GM21447 (cell line): ENCODE results near the gene DEFB121.
"Not testable (repeated sequence)": the region's sequence is repeated elsewhere in the genome, so short reads cannot be mapped to it uniquely, and the experiment has no call there.

Experiments
- ATAC-seq: cut with Tn5 transposase; IDR thresholded peaks from one replicate; pipeline ENCODE4 v1.9.1; 2021; ENCODE audit not compliant: unreplicated experiment

Gene DEFB121

DNA sequence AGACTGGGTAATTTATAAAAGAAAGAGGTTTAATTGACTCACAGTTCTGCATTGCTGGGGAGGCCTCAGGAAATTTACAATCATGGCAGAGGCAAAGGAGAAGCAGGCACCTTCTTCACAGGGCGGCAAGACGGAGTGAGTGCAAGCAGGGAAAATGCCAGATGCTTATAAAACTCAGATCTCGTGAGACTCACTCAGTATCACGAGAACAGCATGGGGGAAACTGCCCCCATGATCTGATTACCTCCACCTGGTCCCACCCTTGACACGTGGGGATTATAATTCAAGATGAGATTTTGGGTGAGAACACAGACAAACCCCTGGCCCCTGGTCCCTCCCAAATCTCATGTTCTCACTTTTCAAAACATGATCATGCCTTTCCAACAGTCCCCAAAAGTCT is 41.7 kb downstream of the DEFB121 start:
- not testable (repeated sequence) for ATAC-seq

GRCh38 chr20:31363295-31363694 is 42.7 kb downstream of the DEFB121 start:
- ATAC-seq: no peak

GRCh38 chr20:31355981-31356380 is 50.0 kb downstream of the DEFB121 start:
- no peak for ATAC-seq
